Esophagus squamous epithelium (tissue), 5 donors: ENCODE data around the gene ANKH. TPM values are rescaled to one million over a fixed set of nuclear protein-coding genes. Genes with fewer than 3 reads are reported as not detected.

Experiments used
- DNase-seq: peaks from one replicate; lab custom pipeline; 2025; lab: John Stamatoyannopoulos, UW
- H3K27ac ChIP-seq, 4 donors: fragments of 200-600 bp; sonication (generic); one replicate each; pipeline ENCODE4 v1.5.1; 2016 to 2019; ENCODE audit warnings: mild to moderate bottlenecking in 1 of 4
- H3K27me3 ChIP-seq, 4 donors: fragments of 200-600 bp; sonication (generic); 1 replicate in 3 of 4; 2 replicates in 1 of 4; pipeline versions ENCODE4 v1.5.1 to v1.6.0; 2017 to 2021; ENCODE audit warnings: antibody characterized with exemption in 1 of 4
- H3K36me3 ChIP-seq, 3 donors: fragments of 200-600 bp; sonication (generic); one replicate each; pipeline ENCODE4 v1.5.1; 2016 to 2019
- H3K4me1 ChIP-seq, 3 donors: fragments of 200-600 bp; sonication (generic); one replicate each; pipeline ENCODE4 v1.5.1; 2017 to 2019
- H3K4me3 ChIP-seq, 4 donors: fragments of 200-600 bp; sonication (generic); 1 replicate in 3 of 4; 2 replicates in 1 of 4; pipeline ENCODE4 v1.5.1; 2016 to 2019; ENCODE audit warnings: mild to moderate bottlenecking in 2 of 4, moderate library complexity in 1 of 4
- H3K9me3 ChIP-seq, 3 donors: fragments of 200-600 bp; sonication (generic); one replicate each; pipeline ENCODE4 v1.5.1; 2016 to 2019
- POLR2A ChIP-seq, 4 donors: fragments of 450-650 bp; IDR thresholded peaks; one replicate each; pipeline ENCODE4 v1.6.1; 2017; ENCODE audit warnings: antibody characterized with exemption in 4 of 4, mild to moderate bottlenecking in 4 of 4, moderate library complexity in 3 of 4
- WGBS, 2 donors: methylation state at CpG; one replicate each; pipeline ENCODE4 v1.1.5; 2018; 5-methylcytosine and 5-hydroxymethylcytosine counted together
- intact Hi-C: fragments of 100-400 bp; cut with DNase I; formaldehyde crosslinking; loops from one replicate; pipeline ENCODE4 v1.15.0; 2022
- small RNA-seq, 4 donors: library from RNA; depleted of rRNA; stranded (forward); fragments of <200 nt; gene quantifications; one replicate each; pipeline ENCODE3, GENCODE V24; 2016
- total RNA-seq, 4 donors: library from RNA; depleted of rRNA; stranded (reverse); fragments of >200 nt; gene quantifications; one replicate each; pipeline ENCODE4 v1.1.0, GENCODE V29; 2016
- TF ChIP-seq, protein P1 (sequence below), 6 experiments: fragments of 450-650 bp in 4 of 6; fragments of 200-600 bp in 2 of 6; sonication (generic) in 2 of 6; IDR thresholded peaks; one replicate each; pipeline ENCODE4 v1.5.1; 2016 to 2019; ENCODE audit warnings: antibody characterized with exemption in 6 of 6, mild to moderate bottlenecking in 4 of 6, moderate library complexity in 4 of 6
- donor health status: DM: yes; HTN: yes; CAD: no.

Gene ANKH
- total RNA-seq, 4 donors from 2014 or later = 10.0 to 38.0 (median 16.7) TPM

DNA sequence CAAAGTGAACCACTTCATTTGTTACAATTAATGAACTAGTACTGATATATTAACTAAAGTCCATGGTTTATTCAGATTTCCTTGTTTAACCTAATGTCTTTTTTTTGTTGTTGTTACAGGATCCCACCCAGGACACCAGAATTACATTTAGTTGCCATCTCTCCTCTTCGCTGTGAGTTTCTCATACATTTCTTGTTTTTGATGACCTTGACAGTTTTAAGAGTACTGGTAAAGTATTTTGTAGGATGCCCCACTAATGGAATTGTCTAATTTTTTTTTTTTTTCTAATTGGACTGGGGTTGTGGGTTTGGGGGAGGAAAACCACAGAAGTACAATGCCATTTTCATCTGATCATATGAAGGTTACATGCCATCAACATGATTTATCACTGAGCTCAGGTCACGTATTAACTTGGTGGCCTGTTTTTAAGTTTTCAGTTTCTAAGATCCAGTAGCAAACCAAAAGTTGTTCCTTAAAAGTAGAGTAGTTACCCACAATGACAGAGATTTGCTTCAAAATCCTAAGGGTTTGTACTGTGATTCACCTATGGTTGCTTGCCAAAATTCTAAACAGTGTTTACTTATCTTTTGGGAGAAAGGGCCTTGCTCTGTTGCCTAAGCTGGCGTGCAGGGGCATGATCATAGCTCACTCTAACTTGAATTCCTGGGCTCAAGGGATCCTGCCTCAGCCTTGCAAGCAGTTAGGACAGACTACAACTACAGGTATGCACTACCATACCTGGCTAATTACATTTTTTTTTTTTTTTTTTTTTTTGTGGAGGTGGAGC, 211.6 kb downstream of the ANKH start:
- no peak for DNase-seq
- intact Hi-C loops = no loop called here

DNA sequence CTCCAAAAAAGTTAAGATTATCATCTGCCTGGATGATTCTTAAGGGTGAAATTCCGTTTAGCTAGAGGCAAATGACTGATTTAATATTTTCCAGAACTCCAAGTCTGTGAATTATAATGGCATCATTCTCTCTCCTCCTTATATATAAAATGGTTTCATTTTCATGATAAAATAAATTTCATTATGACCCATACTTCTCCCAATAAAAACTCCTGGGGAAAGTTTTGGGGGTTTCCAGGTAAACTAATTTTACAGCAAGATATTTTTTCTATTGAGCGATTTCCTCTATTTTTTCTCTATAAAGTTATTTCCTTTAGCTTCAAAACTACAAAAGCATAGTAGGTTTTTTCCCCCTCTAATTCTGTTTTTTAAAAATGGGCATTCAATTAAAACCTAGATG, 214.7 kb downstream of the ANKH start:
- intact Hi-C loops = no loop called here
- no peak for DNase-seq
- Histone ChIP-seq H3K4me1 (peaks cover 8 to 30% (median 16%) of the 10 kb centered on the region in 3 donors), H3K27me3 (no peaks in the 10 kb centered on the region), H3K9me3 (no peaks in the 10 kb centered on the region), H3K27ac (no peak overlapping the region), H3K36me3 (no peaks in the 10 kb centered on the region), H3K4me3 (no peak overlapping the region)
- WGBS, 2 donors = 40 to 42% methylated on average over 2 of the region's 2 CpGs
- no peak for TF ChIP-seq POLR2A (IDR thresholded peaks at IDR 0.05)
- TF ChIP-seq, protein P1, sequence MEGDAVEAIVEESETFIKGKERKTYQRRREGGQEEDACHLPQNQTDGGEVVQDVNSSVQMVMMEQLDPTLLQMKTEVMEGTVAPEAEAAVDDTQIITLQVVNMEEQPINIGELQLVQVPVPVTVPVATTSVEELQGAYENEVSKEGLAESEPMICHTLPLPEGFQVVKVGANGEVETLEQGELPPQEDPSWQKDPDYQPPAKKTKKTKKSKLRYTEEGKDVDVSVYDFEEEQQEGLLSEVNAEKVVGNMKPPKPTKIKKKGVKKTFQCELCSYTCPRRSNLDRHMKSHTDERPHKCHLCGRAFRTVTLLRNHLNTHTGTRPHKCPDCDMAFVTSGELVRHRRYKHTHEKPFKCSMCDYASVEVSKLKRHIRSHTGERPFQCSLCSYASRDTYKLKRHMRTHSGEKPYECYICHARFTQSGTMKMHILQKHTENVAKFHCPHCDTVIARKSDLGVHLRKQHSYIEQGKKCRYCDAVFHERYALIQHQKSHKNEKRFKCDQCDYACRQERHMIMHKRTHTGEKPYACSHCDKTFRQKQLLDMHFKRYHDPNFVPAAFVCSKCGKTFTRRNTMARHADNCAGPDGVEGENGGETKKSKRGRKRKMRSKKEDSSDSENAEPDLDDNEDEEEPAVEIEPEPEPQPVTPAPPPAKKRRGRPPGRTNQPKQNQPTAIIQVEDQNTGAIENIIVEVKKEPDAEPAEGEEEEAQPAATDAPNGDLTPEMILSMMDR (IDR thresholded peaks at IDR 0.05) = no peak

More for the DNA sequence above, 211.6 kb downstream of the ANKH start:
- WGBS, 2 donors = 48 to 66% methylated on average over 3 of the region's 3 CpGs
- no peak overlapping the region for H3K4me3 ChIP-seq
- no peaks in the 10 kb centered on the region for H3K36me3 ChIP-seq
- peaks cover 12 to 49% (median 25%) of the 10 kb centered on the region in 3 donors for H3K4me1 ChIP-seq
- TF ChIP-seq, protein P1 (IDR thresholded peaks at IDR 0.05) = no peak
- no peak for TF ChIP-seq POLR2A (IDR thresholded peaks at IDR 0.05)
- no peaks in the 10 kb centered on the region for H3K9me3 ChIP-seq
- H3K27me3 ChIP-seq = no peaks in the 10 kb centered on the region
- H3K27ac ChIP-seq = peak overlapping the region in 3 of 4 donors; percentile 45 to 76 (median 68)

DNA sequence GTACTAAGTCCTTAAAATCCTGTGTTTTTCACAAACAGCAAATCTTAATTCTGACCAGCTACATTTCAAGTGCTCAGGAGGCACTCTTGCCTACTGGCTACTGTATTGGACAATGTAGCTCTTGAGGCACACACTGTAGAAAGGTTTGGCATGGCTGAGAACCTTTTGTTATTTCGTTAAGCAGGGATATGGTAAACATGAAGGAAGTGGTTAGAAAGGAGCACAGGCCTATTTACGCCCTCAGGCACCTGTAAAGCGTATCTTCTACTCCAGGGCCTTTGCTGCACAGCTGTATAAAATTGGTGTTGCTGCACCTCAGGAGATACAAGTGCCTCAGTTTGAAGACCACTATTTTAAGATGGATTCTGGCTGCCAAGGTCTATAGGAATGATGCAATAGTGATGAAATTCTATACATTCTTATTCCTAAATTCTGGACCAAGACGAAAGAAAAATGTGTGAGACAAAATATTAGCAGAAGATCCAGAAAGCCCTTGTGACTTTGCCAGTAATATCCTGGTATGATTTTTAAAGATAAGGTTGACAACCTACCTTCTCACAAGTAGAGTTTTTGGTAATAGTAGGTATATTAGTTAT, 216.3 kb downstream of the ANKH start:
- Histone ChIP-seq H3K36me3 (no peaks in the 10 kb centered on the region), H3K4me1 (peaks cover 0 to 13% (median 6%) of the 10 kb centered on the region in 3 donors), H3K27ac (no peak overlapping the region), H3K27me3 (no peaks in the 10 kb centered on the region), H3K4me3 (no peak overlapping the region), H3K9me3 (no peaks in the 10 kb centered on the region)
- TF ChIP-seq, protein P1 (IDR thresholded peaks at IDR 0.05) = no peak
- no peak for TF ChIP-seq POLR2A (IDR thresholded peaks at IDR 0.05)
- intact Hi-C loops = no loop called here
- 31 to 39% methylated on average over 4 of the region's 4 CpGs for WGBS, 2 donors
- no peak for DNase-seq

Small RNA genes within 50 kb of the gene (small RNA-seq; reads per million reads assigned to genes)
- gene HNRNPKP5 = 0 reads per million in 4 donors
- gene MIR4637 = 0 reads per million in 4 donors

Other genes with a start within 250 kb of the ANKH start
- 10 to 100 TPM; 23.9 to 38.6 (median 34.5) TPM for gene OTULIN, start 207.1 kb downstream of the ANKH start, total RNA-seq